Cardiac septum (tissue), 1 donor: Measurements from ENCODE around the gene MGAT5. TPM values are rescaled to one million over a fixed set of nuclear protein-coding genes. Genes with fewer than 3 reads are reported as not detected.
"Not testable (repeated sequence)": the region's sequence is repeated elsewhere in the genome, so short reads cannot be mapped to it uniquely, and the experiment has no call there.

Experiments used
- DNase-seq: peaks from one replicate; pipeline ENCODE4 v3.0.0-alpha.2; 2020; ENCODE audit warnings: low spot score
- intact Hi-C: fragments of 100-400 bp; cut with DNase I; formaldehyde crosslinking; loops from one replicate; pipeline ENCODE4 v1.14.0; 2022
- total RNA-seq: library from RNA; stranded (reverse); fragmentation: NEBNext Ultra II Directional; extraction: Animal tissue kit (Norgen Biotek cat#: 25700); gene quantifications from one replicate; pipeline ENCODE4 v1.2.1, GENCODE V29; 2021
- donor health status: DM: no; HTN: no; CAD: no.

Gene MGAT5
- total RNA-seq, 1 donor from 2014 or later, result 75.3 TPM

GRCh38 chr2:134293719-134294537 lies 40.1 kb downstream of the MGAT5 start:
- intact Hi-C loops, result no loop called here
- no peak for DNase-seq

DNA sequence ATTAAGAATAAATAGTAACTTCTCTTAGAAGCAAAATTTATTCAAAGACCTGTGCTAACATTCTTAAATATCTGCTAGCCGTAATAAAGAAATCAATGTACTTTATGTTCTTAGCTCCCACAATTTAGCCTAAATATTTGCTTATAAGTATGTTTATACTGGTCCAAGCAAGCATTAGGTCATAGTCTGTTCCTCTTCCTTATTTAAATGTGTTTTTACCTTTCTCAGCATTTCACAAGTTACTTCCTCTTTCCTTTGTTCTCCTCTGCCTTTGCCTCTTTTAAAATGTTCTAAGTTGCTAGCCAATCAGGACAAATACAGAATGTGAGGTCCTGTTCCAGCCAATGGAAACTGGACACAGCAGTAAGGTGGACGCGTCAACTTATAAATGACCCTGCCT lies 40.7 kb downstream of the MGAT5 start:
- DNase-seq, intact Hi-C loops: not testable (repeated sequence)

GRCh38 chr2:134295441-134295840 lies 41.6 kb downstream of the MGAT5 start:
- DNase-seq, result no peak
- intact Hi-C loops, result no loop called here

DNA sequence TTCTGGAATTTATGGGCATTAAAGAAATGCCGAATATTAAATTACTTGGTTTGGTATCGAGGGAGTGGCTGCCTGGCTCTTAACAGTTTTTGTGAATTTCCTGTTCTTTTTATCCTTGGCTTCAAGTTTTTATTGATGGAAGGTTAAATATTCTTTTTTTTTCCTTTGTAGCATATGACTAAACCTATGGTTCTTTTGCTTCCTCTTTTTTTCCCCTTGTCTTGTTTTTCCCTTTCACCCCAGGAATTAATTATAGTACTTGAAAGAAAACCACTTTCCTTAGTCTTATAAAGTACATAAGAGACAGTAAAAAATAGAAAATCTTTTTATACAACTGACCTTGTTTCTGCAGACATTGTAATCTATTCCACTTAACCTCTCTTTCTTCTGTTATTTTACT lies 42.4 kb downstream of the MGAT5 start:
- no peak for DNase-seq
- intact Hi-C loops, result no loop called here

DNA sequence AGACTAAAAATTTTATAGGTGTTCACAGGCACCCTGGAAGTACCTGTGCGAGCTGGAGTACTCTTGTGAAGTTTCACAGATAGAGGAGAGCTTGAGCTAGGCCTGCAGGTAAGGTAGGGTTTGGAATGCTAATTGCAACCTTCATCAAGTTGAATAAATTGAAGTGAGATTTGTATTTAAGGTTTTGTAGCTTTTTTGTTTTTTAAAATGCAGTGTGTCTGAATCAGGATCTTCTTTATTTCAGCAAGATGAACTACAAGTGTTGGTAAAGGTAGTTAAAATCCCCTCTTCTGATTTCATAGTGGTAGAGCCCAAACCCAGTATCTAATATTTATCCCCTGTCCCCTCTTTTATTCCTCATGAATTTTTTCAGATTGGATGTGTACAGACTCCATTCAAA lies 45.5 kb downstream of the MGAT5 start:
- intact Hi-C loops, result no loop called here
- no peak for DNase-seq

DNA sequence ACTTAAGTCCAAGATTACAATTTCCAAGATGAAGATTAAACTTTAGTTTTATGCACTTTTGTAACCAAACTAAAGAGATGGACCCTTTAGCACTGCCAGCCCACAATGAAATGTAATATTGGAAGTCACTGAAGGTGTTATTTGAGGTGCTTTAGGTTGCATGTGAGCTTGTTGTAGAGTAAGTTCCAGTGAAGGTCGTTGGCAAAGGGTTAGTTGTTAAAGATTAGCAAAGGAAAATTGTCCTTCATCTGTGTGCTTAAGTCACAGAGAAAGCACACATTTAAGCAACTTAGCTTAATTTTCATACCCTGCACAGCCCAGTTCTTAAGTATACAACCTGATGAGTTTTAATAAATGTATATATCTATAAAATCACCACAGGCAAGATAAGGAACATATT lies 46.7 kb downstream of the MGAT5 start:
- no peak for DNase-seq
- intact Hi-C loops, result no loop called here

DNA sequence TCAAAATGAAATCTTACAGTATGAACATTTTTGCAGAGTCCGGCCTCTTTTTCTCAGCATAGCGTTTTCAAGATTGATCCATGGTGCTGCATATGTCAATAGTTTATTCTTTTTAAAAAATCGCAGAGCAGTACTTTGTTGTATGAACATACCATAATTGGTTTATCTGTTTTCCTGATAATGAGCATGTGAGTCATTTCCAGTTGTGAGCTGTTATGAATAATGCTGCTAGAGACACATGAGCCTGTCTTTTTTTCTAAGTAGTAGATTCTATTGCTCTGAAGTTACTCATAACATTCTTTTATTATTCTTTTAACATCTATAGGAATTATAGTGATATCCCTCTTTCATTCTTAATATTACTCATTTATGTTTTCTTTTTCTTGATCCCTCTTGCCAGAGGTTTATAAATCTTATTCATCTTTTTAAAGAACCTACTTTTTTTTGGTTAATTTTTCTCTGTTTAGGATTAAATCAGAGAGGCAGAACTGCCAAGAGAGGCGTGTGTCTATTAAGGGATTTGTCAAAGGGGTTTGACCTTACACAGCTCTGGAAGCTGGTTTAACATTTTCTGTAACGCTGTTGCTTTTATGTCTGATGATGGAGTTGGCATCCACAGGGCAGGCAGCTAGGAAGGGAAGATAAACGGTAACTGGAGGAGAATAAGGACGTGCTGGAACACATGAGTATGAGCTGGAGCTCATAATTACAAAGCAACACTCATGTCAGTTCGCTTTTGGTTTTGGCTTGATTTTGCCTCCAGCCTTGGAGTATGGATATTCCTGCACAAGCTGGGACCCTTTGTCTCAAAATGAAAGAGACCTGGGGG lies 47.4 kb downstream of the MGAT5 start:
- intact Hi-C loops, result no loop called here
- DNase-seq, result no peak

- no peak for DNase-seq
- intact Hi-C loops, result no loop called here
Measured at GRCh38 chr2:134301928-134302260, 48.0 kb downstream of the MGAT5 start.

DNA sequence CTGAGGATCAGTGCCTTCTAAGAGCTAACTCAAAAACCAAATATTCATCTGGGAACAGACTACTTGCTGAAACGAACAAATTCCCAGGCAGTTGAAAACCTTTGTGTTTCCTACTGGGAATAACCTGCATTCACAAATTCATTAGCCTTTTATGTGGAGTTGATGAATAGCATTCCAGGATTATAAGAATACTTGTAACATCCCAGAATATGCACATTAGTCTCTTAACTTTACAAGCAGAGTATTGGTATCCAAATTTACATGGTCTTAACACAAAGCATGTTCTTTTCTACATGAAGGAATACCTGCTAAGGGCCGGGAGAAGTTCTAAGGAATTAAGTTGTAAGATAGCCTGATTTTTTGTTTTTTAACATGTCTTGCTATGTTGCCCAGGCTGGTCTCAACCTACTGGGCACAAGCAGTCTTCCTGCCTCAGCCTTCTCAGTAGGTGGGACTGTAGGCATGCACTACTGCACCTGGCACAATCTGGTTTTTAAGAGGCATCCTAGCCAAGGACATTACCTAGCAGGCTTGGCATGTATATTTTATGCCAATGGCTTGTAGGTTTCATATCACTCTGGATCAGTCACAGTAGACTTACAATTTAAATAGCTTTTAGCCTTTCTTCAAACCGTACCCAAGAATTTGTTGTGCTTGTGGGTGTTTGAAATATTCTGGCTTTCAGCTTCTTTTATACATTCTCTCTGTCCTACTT lies 50.7 kb downstream of the MGAT5 start:
- intact Hi-C loops, result no loop called here
- DNase-seq, result no peak

DNA sequence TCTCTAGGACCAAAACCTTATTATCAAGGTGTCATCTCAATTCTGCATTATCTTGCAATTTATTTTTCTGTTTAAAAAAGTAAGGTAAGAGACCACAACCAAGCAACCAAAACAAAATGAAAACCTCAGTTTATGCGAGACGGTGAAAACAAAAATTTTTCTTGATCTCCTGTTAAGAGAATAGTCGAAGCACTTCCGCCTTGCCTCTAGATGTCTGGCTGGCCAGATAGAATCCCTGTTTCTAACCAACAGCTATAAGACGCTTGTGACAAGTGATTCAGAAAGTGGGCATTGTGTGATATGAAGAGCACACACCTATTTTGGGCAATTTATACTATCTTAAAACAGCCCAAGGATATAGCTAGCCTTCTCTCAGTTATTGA lies 51.2 kb downstream of the MGAT5 start:
- no peak for DNase-seq
- intact Hi-C loops, result no loop called here

DNA sequence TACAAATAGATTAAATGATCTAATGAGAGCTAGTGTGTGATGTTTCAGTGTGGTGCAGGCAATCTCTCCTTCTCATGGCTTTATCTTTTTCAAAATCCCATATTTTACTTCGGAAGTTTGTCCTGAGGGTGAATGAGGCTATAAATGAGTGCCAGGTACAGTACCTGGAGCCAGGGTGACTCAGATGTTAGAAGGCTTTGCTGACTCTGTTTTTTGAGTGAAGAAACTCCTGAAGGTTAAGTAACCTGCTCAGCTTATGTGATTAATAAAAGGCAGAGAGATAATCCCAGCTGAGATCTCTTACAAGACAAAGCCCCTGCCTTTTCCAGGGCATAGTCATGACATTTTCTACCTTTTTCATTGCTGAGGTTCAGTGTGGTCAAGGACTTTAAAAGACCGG lies 52.6 kb downstream of the MGAT5 start:
- intact Hi-C loops, result no loop called here
- DNase-seq, result no peak

GRCh38 chr2:134307334-134307733 lies 53.5 kb downstream of the MGAT5 start:
- intact Hi-C loops, result no loop called here
- DNase-seq, result no peak

GRCh38 chr2:134308474-134309385 lies 54.9 kb downstream of the MGAT5 start:
- no peak for DNase-seq
- intact Hi-C loops, result no loop called here

DNA sequence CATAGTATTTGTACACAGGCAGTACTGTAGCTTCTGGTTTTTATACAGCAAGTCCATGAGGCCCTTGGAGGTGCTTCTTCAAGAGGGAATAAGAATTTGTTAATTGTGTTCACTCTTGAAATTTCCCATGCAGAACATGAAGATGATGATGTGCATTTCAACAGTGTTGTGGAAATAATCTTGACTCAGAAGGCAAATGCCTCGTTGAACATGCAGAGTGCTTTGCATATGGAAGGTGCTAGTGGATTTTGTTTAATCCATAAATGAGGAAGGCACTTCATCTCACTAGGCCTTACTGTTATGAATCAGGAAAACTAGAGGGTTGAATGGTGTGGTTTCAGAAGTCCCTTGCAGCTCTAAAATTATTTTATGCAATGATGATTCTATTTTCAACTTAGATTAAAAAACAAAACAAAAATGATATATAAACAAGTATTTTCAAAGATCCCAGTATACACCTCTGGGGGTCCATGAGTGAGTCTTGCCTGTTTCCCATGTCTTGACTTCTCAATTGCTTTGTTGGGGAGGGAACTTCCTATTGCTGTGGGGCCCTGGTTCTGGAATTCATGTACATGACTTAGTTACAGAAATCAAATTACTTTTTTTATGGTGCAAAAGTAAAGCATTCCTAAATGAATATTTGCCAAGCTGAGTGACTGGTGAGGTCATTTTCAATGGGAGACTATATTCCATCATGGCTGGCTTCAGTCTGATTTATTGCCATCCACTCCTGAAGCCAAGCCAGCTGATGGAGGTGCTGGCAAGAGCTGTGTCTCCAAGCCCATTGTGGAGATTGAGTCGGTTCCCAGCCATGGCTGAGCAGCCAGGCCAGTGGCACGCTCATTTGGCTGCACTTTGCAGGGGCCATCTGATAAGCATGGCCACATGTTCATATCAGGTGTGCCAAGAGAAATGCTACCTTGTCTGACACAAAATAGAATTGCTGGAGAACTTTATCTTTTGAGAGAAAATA lies 56.5 kb downstream of the MGAT5 start:
- intact Hi-C loops, result loop anchor here (5.0 kb wide), 1 partner anchor 92 kb away; no protein-coding TSS in a partner anchor
- DNase-seq, result no peak

DNA sequence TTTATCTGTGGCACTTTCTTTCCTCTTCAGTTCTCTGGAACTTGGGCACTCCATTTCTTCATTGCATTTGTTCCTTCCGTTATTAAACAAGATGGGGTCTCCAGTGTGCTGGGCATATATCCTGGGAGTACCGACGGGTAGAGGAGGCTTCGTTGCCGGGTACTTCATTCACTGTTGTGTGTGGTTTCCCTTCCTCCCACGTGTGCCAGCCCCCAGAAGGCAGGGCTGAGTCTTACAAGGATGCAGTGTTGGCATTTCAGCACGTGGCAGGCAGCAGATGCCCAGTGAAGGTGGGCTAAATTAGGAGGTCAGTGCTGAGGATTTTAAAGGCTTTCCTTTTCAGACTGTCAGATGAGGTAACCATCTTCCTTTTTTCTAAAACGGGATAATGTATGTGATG lies 58.6 kb downstream of the MGAT5 start:
- intact Hi-C loops, result loop anchor here (5.0 kb wide), 1 partner anchor 90 kb away; no protein-coding TSS in a partner anchor
- no peak for DNase-seq

GRCh38 chr2:134314202-134314601 lies 60.3 kb downstream of the MGAT5 start:
- intact Hi-C loops, result loop anchor here (5.0 kb wide), 1 partner anchor 88 kb away; no protein-coding TSS in a partner anchor

DNA sequence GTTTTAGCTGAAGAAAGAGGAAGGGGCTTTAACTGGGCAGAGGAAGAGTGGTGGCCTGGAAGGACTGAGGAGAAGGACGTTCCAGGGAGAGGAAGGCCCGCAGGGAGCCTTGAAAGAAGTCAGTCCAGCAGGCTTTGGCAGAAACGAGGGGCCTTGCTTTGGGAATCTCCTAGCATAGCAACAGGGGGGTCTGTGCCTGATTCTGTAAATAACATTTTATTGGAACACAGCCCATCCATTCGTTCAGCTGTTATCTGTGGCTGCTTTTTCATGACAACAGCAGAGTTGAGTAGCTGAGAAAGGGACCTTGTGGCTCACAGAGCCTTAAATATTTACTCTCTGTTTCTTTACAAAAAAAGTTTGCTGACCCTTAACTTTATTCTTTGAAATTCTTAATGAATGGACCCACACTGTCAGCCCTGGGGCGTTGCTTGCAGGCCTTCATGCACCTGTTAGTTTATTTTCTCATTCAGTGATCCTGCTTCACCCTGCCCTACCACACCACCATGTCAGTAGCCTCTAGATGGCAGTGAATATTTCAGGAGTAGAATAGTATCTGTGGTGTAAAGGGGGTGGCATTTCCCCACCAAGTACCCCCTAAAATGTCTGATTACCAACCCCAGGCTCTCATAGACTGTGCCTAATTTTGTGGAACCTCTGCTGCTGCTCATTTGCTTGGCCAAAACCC lies 61.0 kb downstream of the MGAT5 start:
- DNase-seq, result no peak
- intact Hi-C loops, result loop anchor here (5.0 kb wide), 1 partner anchor 87 kb away; no protein-coding TSS in a partner anchor

More at GRCh38 chr2:134314202-134314601, 60.3 kb downstream of the MGAT5 start:
- DNase-seq, result no peak
